Measurements from ENCODE around the gene CD248. TPM values are rescaled to one million over a fixed set of nuclear protein-coding genes. Genes with fewer than 3 reads are reported as not detected.

Gene CD248
- total RNA-seq, 1 donor from 2014 or later: 10.0 TPM

GRCh38 chr11:66349084-66349386 lies 32.2 kb upstream of the CD248 start:
- Histone ChIP-seq H3K36me3 (no peaks in the 10 kb centered on the region), H3K4me3 (no peak overlapping the region), H3K27ac (peak overlapping the region; percentile 30), H3K4me1 (peaks cover 23% of the 10 kb centered on the region), H3K27me3 (no peaks in the 10 kb centered on the region), H3K9me3 (no peaks in the 10 kb centered on the region)
- ATAC-seq (no peak), DNase-seq (no peak)
- TF ChIP-seq CTCF (IDR thresholded peaks at IDR 0.05): no peak
- intact Hi-C loops (cut with DNase I): no loop called here

- TF ChIP-seq CTCF (IDR thresholded peaks at IDR 0.05): no peak
- peak within 1 kb of the TSS; percentile 96 for H3K4me3 ChIP-seq
- H3K36me3 ChIP-seq: peaks cover under 1% of the 10 kb centered on the region
- intact Hi-C loops (cut with DNase I): no loop called here
- ATAC-seq (peak; percentile 78), DNase-seq (peak; percentile 88)
- H3K27ac ChIP-seq: peak within 1 kb of the TSS; percentile 87
- H3K9me3 ChIP-seq: no peaks in the 10 kb centered on the region
- no peaks in the 10 kb centered on the region for H3K27me3 ChIP-seq
- peaks cover 30% of the 10 kb centered on the region for H3K4me1 ChIP-seq
Measured at GRCh38 chr11:66347425-66348276, 30.8 kb upstream of the CD248 start, which contains the start of gene B4GAT1. B4GAT1 (minus strand) TSS chr11:66347629; CDS start chr11:66347545, 84 bp downstream.

- Histone ChIP-seq H3K4me1 (peaks cover 30% of the 10 kb centered on the region), H3K9me3 (no peaks in the 10 kb centered on the region), H3K27ac (peak overlapping the region; percentile 87), H3K4me3 (peak overlapping the region; percentile 96), H3K27me3 (no peaks in the 10 kb centered on the region), H3K36me3 (peaks cover 6% of the 10 kb centered on the region)
- DNase-seq (no peak), ATAC-seq (peak; percentile 7)
- intact Hi-C loops (cut with DNase I): no loop called here
- TF ChIP-seq CTCF (IDR thresholded peaks at IDR 0.05): no peak
Measured at GRCh38 chr11:66346476-66347424, 29.9 kb upstream of the CD248 start.

DNA sequence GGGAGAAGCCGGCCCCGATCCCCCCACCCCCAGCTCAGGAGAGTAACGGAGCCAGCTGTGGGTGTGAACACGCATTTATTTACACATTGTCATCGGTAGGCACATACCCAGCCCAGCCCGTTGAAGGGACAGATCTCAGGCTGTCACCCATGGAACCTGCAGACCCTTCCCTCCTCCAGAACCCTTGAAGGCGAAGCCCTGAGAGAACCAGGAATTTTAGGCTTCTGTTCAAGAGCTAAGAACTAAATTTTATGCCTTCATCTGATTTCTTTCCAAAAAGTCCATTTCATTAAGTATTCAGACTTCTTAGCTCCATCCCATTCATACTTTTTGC lies 28.4 kb upstream of the CD248 start:
- no peaks in the 10 kb centered on the region for H3K9me3 ChIP-seq
- peak overlapping the region; percentile 96 for H3K4me3 ChIP-seq
- no peaks in the 10 kb centered on the region for H3K27me3 ChIP-seq
- peaks cover 30% of the 10 kb centered on the region for H3K4me1 ChIP-seq
- ATAC-seq (peak; percentile 0), DNase-seq (no peak)
- peak overlapping the region; percentile 89 for H3K27ac ChIP-seq
- H3K36me3 ChIP-seq: peaks cover 21% of the 10 kb centered on the region
- TF ChIP-seq CTCF (IDR thresholded peaks at IDR 0.05): no peak
- intact Hi-C loops (cut with DNase I): no loop called here

GRCh38 chr11:66344550-66345315 lies 27.9 kb upstream of the CD248 start, which contains the start of gene BRMS1:
BRMS1 (minus strand) TSS chr11:66345104; CDS start chr11:66342234, 2,870 bp downstream.
- Histone ChIP-seq H3K27ac (peak within 1 kb of the TSS; percentile 89), H3K9me3 (no peaks in the 10 kb centered on the region), H3K4me1 (peaks cover 30% of the 10 kb centered on the region), H3K36me3 (peaks cover 26% of the 10 kb centered on the region), H3K27me3 (no peaks in the 10 kb centered on the region), H3K4me3 (peak within 1 kb of the TSS; percentile 96)
- DNase-seq (peak; percentile 100), ATAC-seq (peak; percentile 92)
- peak; percentile 20 for TF ChIP-seq CTCF (IDR thresholded peaks at IDR 0.05)
- intact Hi-C loops (cut with DNase I): no loop called here
